HEK293 (cell line): Measurements from ENCODE around the gene GRAP2.
"Not testable (repeated sequence)": the region's sequence is repeated elsewhere in the genome, so short reads cannot be mapped to it uniquely, and the experiment has no call there.

Source experiments
- CTCF ChIA-PET: fragments of 350-600 bp; formaldehyde crosslinking; extraction: SDS; loops from one replicate; lab custom pipeline; 2021; ENCODE audit warnings: antibody characterized with exemption; lab: Yijun Ruan, JAX
- POLR2A ChIA-PET: fragments of 300-600 bp; formaldehyde crosslinking; extraction: SDS; loops from one replicate; lab custom pipeline; 2020; ENCODE audit warnings: antibody characterized with exemption, inconsistent platforms; lab: Yijun Ruan, JAX
- H3K27ac ChIP-seq: fragments of 200-500 bp; sonication (Bioruptor generic); 2 replicates; pipeline ENCODE4 v1.5.1; 2014; ENCODE audit warnings: low read depth, low read length, control low read depth, inconsistent platforms; ENCODE audit errors: extremely low read depth
- H3K36me3 ChIP-seq, 2 experiments: fragments of 200-500 bp in 1 of 2; sonication (Bioruptor generic) in 1 of 2; 1 replicate in 1 of 2; 2 replicates in 1 of 2; pipeline ENCODE4 v1.5.1; 2014 to 2017; ENCODE audit warnings: inconsistent platforms in 2 of 2, low read length in 2 of 2; ENCODE audit not compliant: control insufficient read depth in 2 of 2, insufficient read depth in 1 of 2
- H3K4me1 ChIP-seq: fragments of 200-500 bp; sonication (Bioruptor generic); 2 replicates; pipeline ENCODE4 v1.5.1; 2014; ENCODE audit warnings: mild to moderate bottlenecking, low read length, inconsistent platforms; ENCODE audit not compliant: control insufficient read depth, insufficient read depth
- H3K4me3 ChIP-seq: 2 replicates; pipeline ENCODE4 v1.5.1; 2011; ENCODE audit warnings: low read depth, mild to moderate bottlenecking, control low read depth, low read length, moderate library complexity
- H3K9me3 ChIP-seq: fragments of 200-500 bp; sonication (Bioruptor generic); 2 replicates; pipeline ENCODE4 v1.5.1; 2014; ENCODE audit warnings: low read depth, low read length, inconsistent platforms; ENCODE audit not compliant: control insufficient read depth, insufficient read depth
- EGR2 ChIP-seq: fragments of 450-650 bp; formaldehyde crosslinking; IDR thresholded peaks from 2 replicates; pipeline ENCODE4 v1.5.1; 2016; ENCODE audit warnings: low read depth, missing biosample characterization, missing genetic modification characterization
- HOXC10 ChIP-seq: sonication (generic); formaldehyde crosslinking; IDR thresholded peaks from 2 replicates; pipeline ENCODE4 v1.8.1; 2023; ENCODE audit warnings: mild to moderate bottlenecking, missing genetic modification reagents
- MYNN ChIP-seq: fragments of 450-650 bp; formaldehyde crosslinking; IDR thresholded peaks from 2 replicates; pipeline ENCODE4 v1.5.1; 2016; ENCODE audit warnings: missing biosample characterization, missing genetic modification characterization, borderline replicate concordance
- PBX3 ChIP-seq: sonication (generic); formaldehyde crosslinking; IDR thresholded peaks from 2 replicates; pipeline ENCODE4 v1.8.1; 2022; ENCODE audit warnings: mild to moderate bottlenecking, moderate library complexity, missing genetic modification reagents
- ZBTB17 ChIP-seq: fragments of 450-650 bp; formaldehyde crosslinking; IDR thresholded peaks from 2 replicates; pipeline ENCODE4 v1.5.1; 2016; ENCODE audit warnings: missing biosample characterization, missing genetic modification characterization
- ZBTB20 ChIP-seq: fragments of 450-650 bp; formaldehyde crosslinking; IDR thresholded peaks from 2 replicates; pipeline ENCODE4 v1.5.1; 2016; ENCODE audit warnings: missing biosample characterization, missing genetic modification characterization
- ZBTB21 ChIP-seq: fragments of 450-650 bp; formaldehyde crosslinking; IDR thresholded peaks from 2 replicates; pipeline ENCODE4 v1.5.1; 2017; ENCODE audit warnings: missing biosample characterization, missing genetic modification characterization
- ZBTB26 ChIP-seq: fragments of 450-650 bp; formaldehyde crosslinking; optimal IDR thresholded peaks from 2 replicates; pipeline ENCODE3; 2016; ENCODE audit warnings: missing biosample characterization, mild to moderate bottlenecking, missing genetic modification characterization
- ZFHX2 ChIP-seq: fragments of 450-650 bp; formaldehyde crosslinking; conservative IDR thresholded peaks from 2 replicates; pipeline ENCODE4 v1.5.1; 2016; ENCODE audit warnings: missing biosample characterization, missing genetic modification characterization
- ZNF121 ChIP-seq: fragments of 450-650 bp; formaldehyde crosslinking; IDR thresholded peaks from 2 replicates; pipeline ENCODE4 v1.5.1; 2016; ENCODE audit warnings: missing biosample characterization, missing genetic modification characterization
- ZNF138 ChIP-seq: fragments of 450-650 bp; formaldehyde crosslinking; IDR thresholded peaks from 2 replicates; pipeline ENCODE4 v1.5.1; 2016; ENCODE audit warnings: missing biosample characterization, missing genetic modification characterization, borderline replicate concordance
- ZNF19 ChIP-seq: fragments of 450-650 bp; formaldehyde crosslinking; IDR thresholded peaks from 2 replicates; pipeline ENCODE4; 2016; ENCODE audit warnings: missing biosample characterization, missing genetic modification characterization, low read depth
- ZNF560 ChIP-seq: fragments of 450-650 bp; formaldehyde crosslinking; IDR thresholded peaks from 2 replicates; pipeline ENCODE4 v1.5.1; 2017; ENCODE audit warnings: missing biosample characterization, missing genetic modification characterization, borderline replicate concordance
- ZNF580 ChIP-seq: fragments of 450-650 bp; formaldehyde crosslinking; IDR thresholded peaks from 2 replicates; pipeline ENCODE4 v1.5.1; 2016; ENCODE audit warnings: missing biosample characterization, missing genetic modification characterization
- ZNF585B ChIP-seq: fragments of 450-650 bp; formaldehyde crosslinking; IDR thresholded peaks from 2 replicates; pipeline ENCODE4 v1.5.1; 2016; ENCODE audit warnings: missing biosample characterization, missing genetic modification characterization
- ZNF670 ChIP-seq: fragments of 450-650 bp; formaldehyde crosslinking; IDR thresholded peaks from 2 replicates; pipeline ENCODE4 v1.5.1; 2016; ENCODE audit warnings: missing biosample characterization, missing genetic modification characterization, low read depth
- ZNF692 ChIP-seq: fragments of 450-650 bp; formaldehyde crosslinking; IDR thresholded peaks from 2 replicates; pipeline ENCODE4 v1.5.1; 2016; ENCODE audit warnings: missing biosample characterization, missing genetic modification characterization

GRAP2 gene

GRCh38 chr22:39871008-39871798, 29.7 kb upstream of the GRAP2 start (continued):
- TF ChIP-seq ZBTB21 = peak; percentile 60
- 0 out of 2 replicates have a peak, but pooled peaks have one; percentile 57 for TF ChIP-seq ZNF19
- TF ChIP-seq ZNF138 = 0 out of 2 replicates have a peak, but pooled peaks have one; percentile 81
- TF ChIP-seq ZNF585B (tag by site-specific recombination) = no peak

- H3K4me1 ChIP-seq = no peaks in the 10 kb centered on the region
- ChIA-PET CTCF (interaction anchor here (0.6 to 1.1 kb wide), 3 partner anchors 12 to 152 kb away, joined by 3 to 6 read pairs (median 3); no protein-coding TSS in a partner anchor), POLR2A (no interaction called here)
- no peak overlapping the region for H3K4me3 ChIP-seq
- no peak overlapping the region for H3K27ac ChIP-seq
- H3K36me3 ChIP-seq = no peaks in the 10 kb centered on the region
- TF ChIP-seq ZNF692 (tag by site-specific recombination) (no peak), ZBTB20 (tag by site-specific recombination) (no peak), ZNF670 (no peak), ZBTB17 (tag by site-specific recombination) (no peak)
- H3K9me3 ChIP-seq = no peaks in the 10 kb centered on the region
Observed at GRCh38 chr22:39872548-39872947, 28.3 kb upstream of the GRAP2 start.

DNA sequence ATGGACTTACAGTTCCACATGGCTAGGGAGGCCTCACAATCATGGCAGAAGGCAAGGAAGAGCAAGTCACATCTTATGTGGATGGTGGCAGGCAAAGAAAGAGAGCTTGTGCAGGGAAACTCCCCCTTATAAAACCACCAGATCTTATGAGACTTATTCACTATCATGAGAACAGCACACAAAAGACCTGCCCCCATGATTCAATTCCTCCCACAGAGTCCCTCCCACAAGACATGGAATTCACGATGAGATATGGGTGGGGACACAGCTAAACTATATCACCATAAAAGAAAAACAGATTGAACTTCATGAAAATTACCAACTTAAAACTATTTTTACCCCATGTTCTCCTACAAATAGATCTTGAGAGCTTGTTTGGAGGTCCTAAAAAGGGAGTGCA, 26.9 kb upstream of the GRAP2 start:
- ChIA-PET CTCF (interaction anchor here (0.6 to 1.3 kb wide), 5 partner anchors 9 to 194 kb away, joined by 3 read pairs; no protein-coding TSS in a partner anchor), POLR2A (no interaction called here)
- Histone ChIP-seq H3K9me3 (no peaks in the 10 kb centered on the region), H3K4me1 (no peaks in the 10 kb centered on the region)
- TF ChIP-seq ZNF580 (tag by site-specific recombination) = no peak
- no peak for TF ChIP-seq ZNF560 (tag by site-specific recombination)
- TF ChIP-seq ZFHX2 (tag by site-specific recombination) = peak; percentile 65
- TF ChIP-seq MYNN = no peak
- no peak for TF ChIP-seq ZNF121
- no peak for TF ChIP-seq PBX3
- no peak for TF ChIP-seq HOXC10 (CRISPR knock-in tag)
- TF ChIP-seq EGR2 = peak; percentile 52
- no peak for TF ChIP-seq ZBTB26 (tag by site-specific recombination)
- TF ChIP-seq, all 188 proteins: peak for 2
- Histone ChIP-seq H3K27ac (no peak overlapping the region), H3K36me3 (no peaks in the 10 kb centered on the region), H3K4me3 (no peak overlapping the region)

- H3K4me1 ChIP-seq, H3K4me3 ChIP-seq, H3K9me3 ChIP-seq, H3K36me3 ChIP-seq, CTCF ChIA-PET, POLR2A ChIA-PET: not testable (repeated sequence)
- H3K27ac ChIP-seq = peak overlapping the region; percentile 32; the same call in 1 of the 2 replicates
Observed at GRCh38 chr22:39875176-39875885, 25.6 kb upstream of the GRAP2 start.
